Measurements from ENCODE around the gene PTPRS.

DNA sequence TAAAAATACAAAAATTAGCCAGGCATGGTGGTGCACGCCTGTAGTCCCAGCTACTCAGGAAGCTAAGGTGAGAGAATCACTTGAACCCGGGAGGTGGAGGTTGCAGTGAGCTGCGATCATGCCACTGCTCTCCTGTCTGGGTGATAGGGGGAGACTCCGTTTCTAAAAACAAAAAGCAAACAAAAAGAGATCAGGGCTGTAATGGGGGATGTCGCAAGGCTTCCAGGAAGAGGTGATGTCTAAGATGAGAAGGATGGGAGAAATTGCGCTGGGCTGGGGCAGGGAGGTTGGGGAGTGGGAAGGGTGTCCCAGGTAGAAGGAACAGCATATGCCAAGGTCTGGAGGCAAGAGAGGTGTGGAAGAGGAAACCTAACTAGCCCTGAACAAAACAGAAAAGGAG, 36.1 kb downstream of the PTPRS start:
- TF ChIP-seq CHD1 (IDR thresholded peaks at IDR 0.05; ENCODE audit: low read length), result no peak
- TF ChIP-seq CEBPG (CRISPR knock-in tag; IDR thresholded peaks at IDR 0.05), result no peak
- no peak for TF ChIP-seq CEBPG (tag; conservative IDR thresholded peaks at IDR 0.05 in 1 of 2, IDR thresholded peaks at IDR 0.05 in 1 of 2)
- no peak for TF ChIP-seq HDGF (IDR thresholded peaks at IDR 0.05)
- no peak for TF ChIP-seq SIRT6 (IDR thresholded peaks at IDR 0.05; ENCODE audit: low read depth, low read length)
- TF ChIP-seq, protein P1, sequence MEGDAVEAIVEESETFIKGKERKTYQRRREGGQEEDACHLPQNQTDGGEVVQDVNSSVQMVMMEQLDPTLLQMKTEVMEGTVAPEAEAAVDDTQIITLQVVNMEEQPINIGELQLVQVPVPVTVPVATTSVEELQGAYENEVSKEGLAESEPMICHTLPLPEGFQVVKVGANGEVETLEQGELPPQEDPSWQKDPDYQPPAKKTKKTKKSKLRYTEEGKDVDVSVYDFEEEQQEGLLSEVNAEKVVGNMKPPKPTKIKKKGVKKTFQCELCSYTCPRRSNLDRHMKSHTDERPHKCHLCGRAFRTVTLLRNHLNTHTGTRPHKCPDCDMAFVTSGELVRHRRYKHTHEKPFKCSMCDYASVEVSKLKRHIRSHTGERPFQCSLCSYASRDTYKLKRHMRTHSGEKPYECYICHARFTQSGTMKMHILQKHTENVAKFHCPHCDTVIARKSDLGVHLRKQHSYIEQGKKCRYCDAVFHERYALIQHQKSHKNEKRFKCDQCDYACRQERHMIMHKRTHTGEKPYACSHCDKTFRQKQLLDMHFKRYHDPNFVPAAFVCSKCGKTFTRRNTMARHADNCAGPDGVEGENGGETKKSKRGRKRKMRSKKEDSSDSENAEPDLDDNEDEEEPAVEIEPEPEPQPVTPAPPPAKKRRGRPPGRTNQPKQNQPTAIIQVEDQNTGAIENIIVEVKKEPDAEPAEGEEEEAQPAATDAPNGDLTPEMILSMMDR (IDR thresholded peaks at IDR 0.05 in 2 of 3, conservative IDR thresholded peaks at IDR 0.05 in 1 of 3; ENCODE audit: insufficient read depth in 2 of 3, low read depth in 1 of 3, low read length in 3 of 3), result no peak
- TF ChIP-seq, protein P2, sequence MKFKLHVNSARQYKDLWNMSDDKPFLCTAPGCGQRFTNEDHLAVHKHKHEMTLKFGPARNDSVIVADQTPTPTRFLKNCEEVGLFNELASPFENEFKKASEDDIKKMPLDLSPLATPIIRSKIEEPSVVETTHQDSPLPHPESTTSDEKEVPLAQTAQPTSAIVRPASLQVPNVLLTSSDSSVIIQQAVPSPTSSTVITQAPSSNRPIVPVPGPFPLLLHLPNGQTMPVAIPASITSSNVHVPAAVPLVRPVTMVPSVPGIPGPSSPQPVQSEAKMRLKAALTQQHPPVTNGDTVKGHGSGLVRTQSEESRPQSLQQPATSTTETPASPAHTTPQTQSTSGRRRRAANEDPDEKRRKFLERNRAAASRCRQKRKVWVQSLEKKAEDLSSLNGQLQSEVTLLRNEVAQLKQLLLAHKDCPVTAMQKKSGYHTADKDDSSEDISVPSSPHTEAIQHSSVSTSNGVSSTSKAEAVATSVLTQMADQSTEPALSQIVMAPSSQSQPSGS (CRISPR knock-in tag; IDR thresholded peaks at IDR 0.05), result no peak
- TF ChIP-seq ZNF76 (CRISPR knock-in tag; IDR thresholded peaks at IDR 0.05; ENCODE audit: borderline replicate concordance), result no peak
- TF ChIP-seq, protein P3, sequence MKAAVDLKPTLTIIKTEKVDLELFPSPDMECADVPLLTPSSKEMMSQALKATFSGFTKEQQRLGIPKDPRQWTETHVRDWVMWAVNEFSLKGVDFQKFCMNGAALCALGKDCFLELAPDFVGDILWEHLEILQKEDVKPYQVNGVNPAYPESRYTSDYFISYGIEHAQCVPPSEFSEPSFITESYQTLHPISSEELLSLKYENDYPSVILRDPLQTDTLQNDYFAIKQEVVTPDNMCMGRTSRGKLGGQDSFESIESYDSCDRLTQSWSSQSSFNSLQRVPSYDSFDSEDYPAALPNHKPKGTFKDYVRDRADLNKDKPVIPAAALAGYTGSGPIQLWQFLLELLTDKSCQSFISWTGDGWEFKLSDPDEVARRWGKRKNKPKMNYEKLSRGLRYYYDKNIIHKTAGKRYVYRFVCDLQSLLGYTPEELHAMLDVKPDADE (conservative IDR thresholded peaks at IDR 0.05; ENCODE audit: control insufficient read depth, low read depth, low read length), result no peak
- TF ChIP-seq SP1 (CRISPR knock-in tag; IDR thresholded peaks at IDR 0.05), result no peak
- TF ChIP-seq, protein P4, sequence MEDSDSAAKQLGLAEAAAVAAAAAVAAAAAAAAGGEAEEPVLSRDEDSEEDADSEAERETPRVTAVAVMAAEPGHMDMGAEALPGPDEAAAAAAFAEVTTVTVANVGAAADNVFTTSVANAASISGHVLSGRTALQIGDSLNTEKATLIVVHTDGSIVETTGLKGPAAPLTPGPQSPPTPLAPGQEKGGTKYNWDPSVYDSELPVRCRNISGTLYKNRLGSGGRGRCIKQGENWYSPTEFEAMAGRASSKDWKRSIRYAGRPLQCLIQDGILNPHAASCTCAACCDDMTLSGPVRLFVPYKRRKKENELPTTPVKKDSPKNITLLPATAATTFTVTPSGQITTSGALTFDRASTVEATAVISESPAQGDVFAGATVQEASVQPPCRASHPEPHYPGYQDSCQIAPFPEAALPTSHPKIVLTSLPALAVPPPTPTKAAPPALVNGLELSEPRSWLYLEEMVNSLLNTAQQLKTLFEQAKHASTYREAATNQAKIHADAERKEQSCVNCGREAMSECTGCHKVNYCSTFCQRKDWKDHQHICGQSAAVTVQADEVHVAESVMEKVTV (CRISPR knock-in tag; IDR thresholded peaks at IDR 0.05), result no peak
- no peak for TF ChIP-seq NR2C2 (CRISPR knock-in tag; IDR thresholded peaks at IDR 0.05)
- no peak for TF ChIP-seq NR2C2 (tag; IDR thresholded peaks at IDR 0.05)
- TF ChIP-seq, protein P5, sequence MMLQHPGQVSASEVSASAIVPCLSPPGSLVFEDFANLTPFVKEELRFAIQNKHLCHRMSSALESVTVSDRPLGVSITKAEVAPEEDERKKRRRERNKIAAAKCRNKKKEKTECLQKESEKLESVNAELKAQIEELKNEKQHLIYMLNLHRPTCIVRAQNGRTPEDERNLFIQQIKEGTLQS (IDR thresholded peaks at IDR 0.05), result no peak
- TF ChIP-seq, protein P5 (CRISPR knock-in tag; conservative IDR thresholded peaks at IDR 0.05), result no peak

Data from K562 (cell line).